ENCODE results near the gene PRXL2B. TPM values are rescaled to one million over a fixed set of nuclear protein-coding genes. Genes with fewer than 3 reads are reported as not detected.

PRXL2B gene
- total RNA-seq, 1 donor, result 15.1 TPM

- TF ChIP-seq, protein P1, sequence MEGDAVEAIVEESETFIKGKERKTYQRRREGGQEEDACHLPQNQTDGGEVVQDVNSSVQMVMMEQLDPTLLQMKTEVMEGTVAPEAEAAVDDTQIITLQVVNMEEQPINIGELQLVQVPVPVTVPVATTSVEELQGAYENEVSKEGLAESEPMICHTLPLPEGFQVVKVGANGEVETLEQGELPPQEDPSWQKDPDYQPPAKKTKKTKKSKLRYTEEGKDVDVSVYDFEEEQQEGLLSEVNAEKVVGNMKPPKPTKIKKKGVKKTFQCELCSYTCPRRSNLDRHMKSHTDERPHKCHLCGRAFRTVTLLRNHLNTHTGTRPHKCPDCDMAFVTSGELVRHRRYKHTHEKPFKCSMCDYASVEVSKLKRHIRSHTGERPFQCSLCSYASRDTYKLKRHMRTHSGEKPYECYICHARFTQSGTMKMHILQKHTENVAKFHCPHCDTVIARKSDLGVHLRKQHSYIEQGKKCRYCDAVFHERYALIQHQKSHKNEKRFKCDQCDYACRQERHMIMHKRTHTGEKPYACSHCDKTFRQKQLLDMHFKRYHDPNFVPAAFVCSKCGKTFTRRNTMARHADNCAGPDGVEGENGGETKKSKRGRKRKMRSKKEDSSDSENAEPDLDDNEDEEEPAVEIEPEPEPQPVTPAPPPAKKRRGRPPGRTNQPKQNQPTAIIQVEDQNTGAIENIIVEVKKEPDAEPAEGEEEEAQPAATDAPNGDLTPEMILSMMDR (IDR thresholded peaks at IDR 0.05; ENCODE audit: insufficient read depth, low read depth, low read length), result no peak
- H3K4me3 ChIP-seq (ENCODE audit: low read depth, low read length), result no peak overlapping the region
Observed at GRCh38 chr1:2593251-2593878, 6.8 kb downstream of the PRXL2B start.

GRCh38 chr1:2594001-2594640 is 7.5 kb downstream of the PRXL2B start:
- H3K4me3 ChIP-seq (ENCODE audit: low read depth, low read length), result peak overlapping the region; percentile 21
- DNase-seq (ENCODE audit: low read depth), result peak; percentile 30
- TF ChIP-seq, protein P1 (IDR thresholded peaks at IDR 0.05; ENCODE audit: insufficient read depth, low read depth, low read length), result no peak

More at GRCh38 chr1:2593251-2593878, 6.8 kb downstream of the PRXL2B start:
- DNase-seq (ENCODE audit: low read depth), result no peak

DNA sequence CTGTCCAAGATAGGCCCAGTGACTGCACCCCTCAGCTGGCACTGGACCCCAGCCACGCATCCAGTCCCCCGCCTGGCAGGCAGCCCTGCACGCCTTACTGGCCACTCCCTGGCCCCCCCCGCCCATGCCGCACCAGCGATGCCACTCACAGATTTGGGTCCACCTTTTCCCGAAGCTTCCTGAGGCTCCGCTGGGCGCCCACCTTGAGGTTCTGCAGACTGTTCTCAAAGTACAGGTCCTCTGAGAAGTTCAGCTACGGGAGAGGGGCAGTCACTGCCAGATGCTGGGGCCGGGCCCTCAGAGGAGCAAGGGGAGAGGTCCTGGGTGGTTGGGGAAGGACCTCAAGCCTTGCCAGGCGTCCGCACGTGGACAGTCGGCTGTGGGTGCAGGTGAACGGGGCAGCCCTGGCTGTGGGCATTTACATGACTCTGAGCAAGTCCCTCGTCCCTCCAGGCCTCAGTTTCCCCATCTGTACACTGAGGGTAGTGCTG is 8.1 kb downstream of the PRXL2B start:
- TF ChIP-seq, protein P1 (IDR thresholded peaks at IDR 0.05; ENCODE audit: insufficient read depth, low read depth, low read length), result no peak
- H3K4me3 ChIP-seq (ENCODE audit: low read depth, low read length), result no peak overlapping the region
- no peak for DNase-seq (ENCODE audit: low read depth)

- TF ChIP-seq, protein P1 (IDR thresholded peaks at IDR 0.05; ENCODE audit: insufficient read depth, low read depth, low read length), result no peak
- no peak overlapping the region for H3K4me3 ChIP-seq (ENCODE audit: low read depth, low read length)
- DNase-seq (ENCODE audit: low read depth), result no peak
Observed at GRCh38 chr1:2595261-2595811, 8.8 kb downstream of the PRXL2B start.

- TF ChIP-seq, protein P1 (IDR thresholded peaks at IDR 0.05; ENCODE audit: insufficient read depth, low read depth, low read length), result no peak
- DNase-seq (ENCODE audit: low read depth), result no peak
- H3K4me3 ChIP-seq (ENCODE audit: low read depth, low read length), result no peak overlapping the region
Observed at GRCh38 chr1:2595812-2596529, 9.4 kb downstream of the PRXL2B start.

- DNase-seq (ENCODE audit: low read depth), result no peak
- H3K4me3 ChIP-seq (ENCODE audit: low read depth, low read length), result no peak overlapping the region
- TF ChIP-seq, protein P1 (IDR thresholded peaks at IDR 0.05; ENCODE audit: insufficient read depth, low read depth, low read length), result no peak
Observed at GRCh38 chr1:2596530-2597333, 10.2 kb downstream of the PRXL2B start.

All from fibroblast of villous mesenchyme (primary cell).